ENCODE data around the gene CHERP. TPM values are rescaled to one million over a fixed set of nuclear protein-coding genes. Genes with fewer than 3 reads are reported as not detected.
"Not testable (repeated sequence)": the region's sequence is repeated elsewhere in the genome, so short reads cannot be mapped to it uniquely, and the experiment has no call there.

CHERP gene
- total RNA-seq, 1 donor from 2014 or later = 19.8 TPM

- DNase-seq = no peak
Observed at GRCh38 chr19:16577531-16577985, 35.3 kb upstream of the CHERP start.

GRCh38 chr19:16576690-16577530, 34.7 kb upstream of the CHERP start:
- no peak for DNase-seq

GRCh38 chr19:16575861-16576689, 33.8 kb upstream of the CHERP start:
- DNase-seq = no peak

- DNase-seq = no peak
Observed at GRCh38 chr19:16575282-16575681, 33.0 kb upstream of the CHERP start.

GRCh38 chr19:16573925-16574324, 31.7 kb upstream of the CHERP start:
- DNase-seq = no peak

GRCh38 chr19:16573296-16573695, 31.1 kb upstream of the CHERP start:
- DNase-seq = no peak

- DNase-seq = peak; percentile 91
Observed at GRCh38 chr19:16572332-16573211, 30.3 kb upstream of the CHERP start, which contains the start of gene SLC35E1. Gene SLC35E1 (minus strand): TSS chr19:16572415. CDS start chr19:16572364, 51 bp downstream.

- DNase-seq = no peak
Observed at GRCh38 chr19:16571822-16572331, 29.6 kb upstream of the CHERP start.

GRCh38 chr19:16571283-16571682, 29.0 kb upstream of the CHERP start:
- no peak for DNase-seq

- no peak for DNase-seq
Observed at GRCh38 chr19:16569609-16570320, 27.5 kb upstream of the CHERP start.

- no peak for DNase-seq
Observed at GRCh38 chr19:16566702-16567101, 24.5 kb upstream of the CHERP start.

- no peak for DNase-seq
Observed at GRCh38 chr19:16566161-16566560, 23.9 kb upstream of the CHERP start.

GRCh38 chr19:16564842-16565241, 22.6 kb upstream of the CHERP start:
- DNase-seq = no peak

GRCh38 chr19:16562608-16563025, 20.4 kb upstream of the CHERP start:
- no peak for DNase-seq

GRCh38 chr19:16561382-16561781, 19.1 kb upstream of the CHERP start:
- no peak for DNase-seq

- no peak for DNase-seq
Observed at GRCh38 chr19:16559780-16560276, 17.6 kb upstream of the CHERP start.

- DNase-seq = no peak
Observed at GRCh38 chr19:16554776-16555175, 12.5 kb upstream of the CHERP start.

GRCh38 chr19:16551902-16552301, 9.7 kb upstream of the CHERP start:
- DNase-seq = not testable (repeated sequence)

GRCh38 chr19:16548956-16549355, 6.7 kb upstream of the CHERP start:
- DNase-seq = no peak

GRCh38 chr19:16544473-16545231, 2.4 kb upstream of the CHERP start:
- no peak for DNase-seq

All from skin of body (tissue), 2 donors.